AG09309 (cell line): ENCODE measurements around the gene MLH3.

Experiments
- DNase-seq: peaks from one replicate; pipeline ENCODE4 v3.0.0-alpha.2; 2010; ENCODE audit warnings: low read depth
- H3K4me3 ChIP-seq: 2 replicates; pipeline ENCODE4 v1.5.1; 2011; ENCODE audit warnings: mild to moderate bottlenecking, low read depth, low read length, moderate library complexity; ENCODE audit not compliant: control insufficient read depth
- CTCF ChIP-seq: IDR thresholded peaks from 2 replicates; pipeline ENCODE4 v1.5.1; 2011; ENCODE audit warnings: mild to moderate bottlenecking, low read depth, low read length, inconsistent platforms; ENCODE audit not compliant: insufficient read depth, control insufficient read depth; ENCODE audit errors: missing control alignments

MLH3 gene

DNA sequence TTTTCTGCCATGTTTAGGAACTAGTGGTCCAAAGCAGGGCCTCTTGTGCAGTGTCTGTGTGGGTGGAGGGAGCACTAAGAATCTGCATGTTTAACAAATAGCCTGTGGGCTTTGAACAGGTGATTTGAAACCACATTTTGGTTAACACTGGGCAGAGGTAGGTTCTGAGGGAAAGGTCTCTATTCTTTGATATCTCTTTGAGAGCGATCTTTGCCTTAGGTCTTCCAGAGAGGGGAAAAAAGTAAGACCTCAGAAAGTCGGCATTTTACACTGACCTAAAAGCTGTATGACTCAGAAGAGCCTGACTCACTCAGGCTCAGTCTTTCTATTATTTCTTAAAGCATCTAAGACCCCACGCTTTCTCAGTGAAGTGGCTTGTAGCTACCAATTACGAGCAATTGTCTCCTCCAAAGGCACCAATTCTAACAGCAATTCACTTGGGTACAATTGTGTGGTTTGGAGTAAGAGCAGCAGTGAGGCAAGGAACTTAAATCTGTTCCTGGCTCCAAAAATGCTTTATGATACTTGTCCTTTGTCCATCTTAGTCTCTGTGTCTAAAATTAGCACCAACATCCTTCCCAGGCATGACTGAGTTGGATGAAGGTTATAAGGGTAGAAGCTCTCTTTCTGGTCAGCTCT lies 39.8 kb downstream of the MLH3 start:
- peak; percentile 21 for DNase-seq
- no peak overlapping the region for H3K4me3 ChIP-seq
- no peak for TF ChIP-seq CTCF

- TF ChIP-seq CTCF: no peak
- no peak overlapping the region for H3K4me3 ChIP-seq
- DNase-seq: no peak
Measured at GRCh38 chr14:75010472-75011093, 40.7 kb downstream of the MLH3 start.

DNA sequence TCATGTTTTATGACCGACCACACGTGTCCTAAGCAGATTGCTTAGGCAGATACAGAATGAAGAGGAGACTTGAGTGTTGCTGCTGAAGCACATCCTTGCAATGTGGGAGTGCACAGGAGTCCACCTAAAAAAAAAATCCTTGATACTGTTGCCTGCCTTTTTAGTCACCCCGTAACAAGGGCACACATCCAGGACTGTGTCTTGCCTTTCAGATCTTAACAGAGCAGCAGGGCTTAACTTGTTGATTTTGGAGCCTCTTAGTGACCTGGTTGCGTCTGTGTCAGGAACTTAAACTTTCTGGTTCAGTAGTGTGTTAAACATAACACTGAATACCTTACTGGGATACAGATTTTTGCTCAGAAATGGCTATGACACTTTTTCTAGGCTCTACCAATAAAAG lies 42.1 kb downstream of the MLH3 start:
- no peak overlapping the region for H3K4me3 ChIP-seq
- no peak for DNase-seq
- no peak for TF ChIP-seq CTCF

DNA sequence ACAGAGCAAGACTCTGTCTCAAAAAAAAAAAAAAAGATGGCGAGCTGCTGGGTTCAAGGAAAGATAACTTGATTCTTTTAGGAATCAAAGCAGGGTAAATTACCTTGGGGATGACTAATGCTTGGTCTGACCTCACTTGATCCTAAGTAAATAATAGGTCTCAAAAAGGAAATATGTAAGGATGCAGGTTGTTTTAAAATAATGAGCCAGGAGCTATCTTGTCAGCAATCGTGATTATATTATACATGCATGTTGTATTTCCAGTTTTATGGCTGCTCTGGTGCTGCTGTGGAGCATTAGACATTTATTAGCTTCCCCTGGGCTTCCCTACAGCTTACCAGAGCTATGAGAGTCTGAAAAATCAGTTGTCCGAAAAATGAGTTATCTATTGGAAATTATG lies 45.9 kb downstream of the MLH3 start:
- DNase-seq: no peak
- TF ChIP-seq CTCF: no peak
- no peak overlapping the region for H3K4me3 ChIP-seq

DNA sequence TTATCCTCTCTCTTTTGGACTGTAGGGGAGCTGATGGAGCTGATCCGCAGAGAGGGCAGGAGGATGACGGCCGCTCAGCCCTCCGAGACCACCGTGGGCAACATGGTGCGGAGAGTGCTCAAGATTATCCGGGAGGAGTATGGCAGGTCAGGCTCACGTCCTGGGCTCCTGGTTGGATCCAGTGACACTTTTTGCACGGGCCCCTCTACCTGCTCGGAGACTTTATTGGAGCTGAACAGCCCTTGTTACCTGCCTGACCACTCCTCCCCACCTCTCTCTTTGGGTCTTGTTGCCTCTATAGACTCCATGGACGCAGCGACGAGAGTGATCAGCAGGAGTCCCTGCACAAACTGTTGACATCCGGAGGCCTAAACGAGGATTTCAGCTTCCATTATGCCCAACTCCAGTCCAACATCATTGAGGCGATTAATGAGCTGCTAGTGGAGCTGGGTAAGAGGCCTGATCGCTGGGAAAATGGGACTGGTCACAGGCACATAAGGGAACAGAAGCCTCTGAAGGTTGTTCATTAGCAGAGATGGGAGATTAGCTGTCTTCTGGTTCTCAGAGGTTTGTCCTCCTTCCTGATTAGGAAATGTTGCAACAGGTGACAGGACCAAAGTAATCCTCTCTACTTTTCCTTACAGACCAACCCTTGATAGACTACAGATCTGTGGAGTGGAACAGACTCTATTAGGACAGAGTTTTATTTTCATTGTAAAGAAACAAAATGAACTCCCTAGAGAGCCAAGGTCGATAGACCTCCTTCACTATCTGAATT lies 47.8 kb downstream of the MLH3 start:
- no peak for TF ChIP-seq CTCF
- DNase-seq: no peak
- H3K4me3 ChIP-seq: peak overlapping the region; percentile 87

DNA sequence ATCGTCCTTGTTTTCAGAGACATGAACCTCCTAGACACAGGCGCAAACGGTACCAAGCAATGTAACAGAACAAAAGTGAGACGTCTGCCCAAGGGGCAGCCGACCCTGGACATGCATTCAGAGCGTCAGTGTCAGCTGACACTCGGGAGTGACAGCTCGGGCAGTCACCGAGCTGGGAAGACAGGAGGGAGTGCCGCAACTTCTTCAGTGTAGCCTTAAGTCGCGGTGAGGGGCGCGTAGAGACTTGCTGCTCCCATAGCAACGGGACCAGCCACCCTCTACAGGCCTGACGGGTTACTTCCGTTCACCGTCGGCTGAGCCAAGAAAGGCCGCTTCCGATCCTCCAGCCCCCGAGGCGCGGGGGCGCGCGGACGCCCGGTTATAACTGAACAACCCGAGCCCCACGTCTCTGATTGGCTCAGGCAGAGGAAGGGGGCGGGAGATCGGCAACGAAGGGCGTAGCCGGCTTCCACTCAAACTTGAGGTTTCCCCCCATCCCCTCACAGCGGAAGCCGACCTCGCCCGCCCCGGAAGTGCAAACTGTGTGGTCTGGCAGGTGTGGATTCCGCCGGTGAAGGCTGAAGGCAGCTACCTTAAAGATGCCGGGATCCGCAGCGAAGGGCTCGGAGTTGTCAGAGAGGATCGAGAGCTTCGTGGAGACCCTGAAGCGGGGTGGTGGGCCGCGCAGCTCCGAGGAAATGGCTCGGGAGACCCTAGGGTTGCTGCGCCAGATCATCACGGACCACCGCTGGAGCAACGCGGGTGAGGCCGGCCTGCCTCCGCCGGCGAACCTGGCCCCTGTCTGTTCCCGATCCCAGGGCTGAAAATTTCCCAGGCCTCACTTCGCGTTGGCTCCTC lies 48.6 kb downstream of the MLH3 start, which contains the start of gene EIF2B2:
EIF2B2 (plus strand) TSS at position 530 of the 858 bp plus-strand sequence; CDS start at position 600, 70 bp downstream.
- DNase-seq: peak; percentile 72
- TF ChIP-seq CTCF: peak; percentile 8
- H3K4me3 ChIP-seq: peak within 1 kb of the TSS; percentile 87
